H54 (cell line): ENCODE results near the gene RAPGEF2.

Experiments
- DNase-seq: peaks from one replicate; pipeline ENCODE4 v3.0.0; 2011; ENCODE audit warnings: low spot score, mixed read lengths; ENCODE audit not compliant: insufficient read length
- FAIRE-seq: peaks from 3 replicates; lab custom pipeline; 2011; peaks lifted over from hg19 to GRCh38; lab: Jason Lieb, UNC
- POLR2A ChIP-seq: IDR thresholded peaks from 2 replicates; pipeline ENCODE4 v1.6.1; 2011; ENCODE audit warnings: low read depth, mild to moderate bottlenecking, low read length

Gene RAPGEF2

DNA sequence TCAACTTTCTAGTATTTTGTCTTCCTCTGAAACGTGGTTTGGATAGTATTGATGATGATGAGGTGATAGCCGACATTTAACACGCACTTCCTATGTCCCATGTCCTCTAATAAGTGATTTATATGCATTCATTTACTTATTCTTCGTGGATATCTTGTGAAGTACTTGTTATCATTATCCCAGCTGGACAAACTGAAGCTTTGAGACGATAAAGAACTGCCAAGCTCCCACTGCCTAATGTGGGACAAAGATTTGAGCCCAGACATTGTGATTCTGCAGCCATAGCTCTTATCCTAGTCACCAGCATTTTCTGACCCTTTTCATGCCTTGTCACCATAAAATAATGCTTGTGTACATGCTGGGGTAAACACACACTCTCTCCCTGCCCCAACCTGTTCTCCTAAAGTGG, 92.5 kb downstream of the RAPGEF2 start:
- DNase-seq, result no peak
- FAIRE-seq, result no peak
- TF ChIP-seq POLR2A, result no peak

DNA sequence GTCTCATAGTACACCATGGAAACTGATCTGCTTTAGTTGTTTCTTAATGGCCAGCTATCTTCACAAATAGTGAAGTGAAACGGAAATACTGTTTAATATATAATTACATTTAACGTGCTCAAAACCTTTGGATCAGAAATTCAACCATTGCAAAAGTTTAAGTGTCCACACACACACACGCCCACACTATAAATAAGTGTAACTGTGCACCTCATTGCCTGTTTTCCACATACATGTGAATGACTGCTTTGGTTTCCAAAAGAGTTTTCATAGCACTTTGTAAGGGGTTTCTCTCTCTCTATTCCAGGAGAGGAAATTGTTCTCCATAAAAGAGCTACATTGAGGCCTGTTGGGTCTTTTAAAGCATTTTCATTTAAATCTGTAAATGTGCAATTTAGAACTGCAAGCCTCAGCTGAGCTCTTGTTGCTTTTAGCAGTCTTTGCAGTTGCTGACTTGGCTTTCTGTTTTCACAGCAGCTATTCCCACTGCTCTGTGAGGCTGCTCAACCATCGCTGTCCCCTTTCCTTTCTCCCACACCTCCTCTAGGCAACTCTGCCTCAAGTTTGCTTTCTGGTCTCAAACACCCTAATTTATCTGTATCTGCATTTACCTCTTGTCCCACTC, 94.5 kb downstream of the RAPGEF2 start:
- no peak for TF ChIP-seq POLR2A
- FAIRE-seq (no peak), DNase-seq (no peak)

DNA sequence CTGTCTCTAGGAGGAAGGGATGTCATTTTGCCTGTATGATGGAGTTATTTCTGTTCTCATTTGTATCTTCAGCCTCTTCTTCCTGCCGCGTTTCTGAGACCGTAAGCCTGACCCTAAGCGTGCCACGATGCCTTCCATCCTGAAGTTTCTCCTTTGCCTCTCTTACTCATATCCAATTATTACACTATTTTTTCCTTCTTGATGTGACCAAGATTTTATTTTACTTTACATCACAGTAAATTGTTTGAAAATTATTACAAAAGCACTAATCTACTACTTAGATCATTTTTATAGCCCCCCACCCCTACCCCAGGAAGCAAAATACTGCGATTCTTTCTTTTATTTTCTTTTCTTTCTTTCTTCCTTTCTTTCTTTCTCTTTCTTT, 95.0 kb downstream of the RAPGEF2 start:
- no peak for FAIRE-seq
- no peak for TF ChIP-seq POLR2A
- no peak for DNase-seq

GRCh38 chr4:159199826-159200225, 96.9 kb downstream of the RAPGEF2 start:
- no peak for TF ChIP-seq POLR2A
- DNase-seq (no peak), FAIRE-seq (no peak)

- FAIRE-seq (no peak), DNase-seq (no peak)
- no peak for TF ChIP-seq POLR2A
Measured at GRCh38 chr4:159201168-159201567, 98.3 kb downstream of the RAPGEF2 start.

DNA sequence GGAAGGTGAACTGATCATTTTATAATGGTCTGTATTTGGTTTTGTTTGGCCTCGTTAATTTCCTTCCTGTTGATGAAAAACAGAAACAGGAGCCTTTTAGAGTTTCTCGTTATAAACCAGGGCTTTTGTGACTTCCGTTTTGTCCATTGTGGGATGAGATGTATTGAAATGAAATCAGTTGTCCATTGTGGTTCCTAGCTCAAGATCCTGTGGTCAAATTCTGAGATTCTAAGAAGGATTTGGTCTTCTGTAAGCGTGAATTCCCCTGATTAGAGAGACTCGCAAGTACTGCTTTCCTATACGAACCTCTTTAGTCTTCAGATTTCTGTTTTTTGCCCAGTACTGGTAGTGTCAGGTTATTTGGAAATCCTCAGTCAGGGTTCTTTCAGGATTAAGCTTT, 101.7 kb downstream of the RAPGEF2 start:
- DNase-seq (no peak), FAIRE-seq (no peak)

DNA sequence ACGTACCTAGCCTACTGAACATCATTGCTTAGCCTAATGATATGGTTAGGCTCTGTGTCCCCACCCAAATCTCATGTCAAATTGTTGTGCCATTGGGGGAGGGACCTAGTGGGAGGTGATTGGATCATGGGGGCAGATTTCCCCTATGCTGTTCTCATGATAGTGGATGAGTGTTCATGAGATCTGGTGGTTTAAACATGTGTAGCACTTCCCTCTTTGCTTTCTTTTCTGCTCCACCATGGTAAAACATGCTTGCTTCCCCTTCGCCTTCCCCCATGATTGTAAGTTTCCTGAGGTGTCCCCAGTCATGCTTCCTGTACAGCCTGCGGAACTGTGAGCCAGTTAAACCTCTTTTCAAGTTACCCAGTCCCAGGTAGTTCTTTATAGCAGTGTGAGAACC, 102.6 kb downstream of the RAPGEF2 start:
- DNase-seq (no peak), FAIRE-seq (no peak)
- no peak for TF ChIP-seq POLR2A

More for the DNA sequence above, 101.7 kb downstream of the RAPGEF2 start:
- no peak for TF ChIP-seq POLR2A

DNA sequence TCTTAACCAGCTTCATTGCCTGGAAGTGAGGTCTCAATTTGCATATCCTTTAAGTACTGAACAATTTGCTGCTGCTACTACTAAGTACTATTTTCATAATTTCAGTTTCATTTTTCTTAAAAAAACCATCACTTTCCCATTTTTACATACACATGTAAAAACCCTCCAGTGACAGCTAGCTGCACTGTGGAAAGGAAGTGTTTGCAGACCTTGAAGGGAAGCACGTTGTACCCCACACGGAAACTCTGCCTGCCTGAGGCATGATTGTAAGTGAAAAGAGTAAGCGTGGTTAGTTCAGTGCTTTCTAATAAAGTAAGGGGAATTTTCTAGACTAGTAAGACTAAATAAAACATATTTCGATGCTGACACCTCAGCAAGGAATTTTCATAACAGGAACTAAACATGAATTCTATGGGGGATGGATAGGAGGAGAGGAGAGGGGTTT, 103.6 kb downstream of the RAPGEF2 start:
- DNase-seq, result no peak
- FAIRE-seq, result no peak
- no peak for TF ChIP-seq POLR2A

DNA sequence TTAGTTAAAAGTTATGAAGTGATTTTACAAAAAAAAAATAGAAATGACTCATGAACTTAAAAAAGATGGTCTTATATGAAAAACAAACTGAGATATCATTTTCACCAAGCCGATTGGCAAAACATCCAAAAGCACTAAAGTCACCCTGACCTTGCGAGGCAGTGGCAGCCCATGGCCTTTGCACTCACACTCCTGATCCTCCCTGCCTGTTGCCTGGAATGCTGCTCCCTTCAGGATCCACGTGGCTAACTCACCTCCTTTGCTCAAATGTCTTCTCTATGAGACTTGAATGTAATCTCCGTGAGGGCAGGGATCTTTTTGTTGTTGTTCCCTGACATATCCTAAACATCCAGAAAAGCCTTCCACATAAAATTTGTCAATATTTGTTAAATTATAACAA, 106.4 kb downstream of the RAPGEF2 start:
- TF ChIP-seq POLR2A, result no peak
- no peak for FAIRE-seq
- DNase-seq, result no peak

DNA sequence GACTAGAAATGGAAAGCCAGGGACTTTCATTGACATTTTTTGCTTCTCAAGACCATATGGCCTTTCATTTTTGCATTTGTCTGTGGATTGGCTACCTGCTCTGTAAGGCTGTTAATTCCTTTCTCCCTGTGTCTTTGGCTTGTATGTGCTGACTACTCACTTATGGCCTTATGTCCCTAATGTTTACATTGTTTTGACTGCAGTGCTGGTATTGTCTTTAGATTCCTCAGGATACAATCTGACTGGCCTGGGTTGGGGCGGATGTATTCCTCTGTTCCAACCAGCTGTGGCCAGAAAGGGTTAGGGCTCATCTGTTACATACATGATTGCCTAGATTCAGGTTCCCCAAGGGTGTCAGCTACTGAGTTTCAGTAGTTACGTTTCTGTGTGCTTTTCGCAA, 108.1 kb downstream of the RAPGEF2 start:
- no peak for FAIRE-seq
- no peak for TF ChIP-seq POLR2A
- no peak for DNase-seq

DNA sequence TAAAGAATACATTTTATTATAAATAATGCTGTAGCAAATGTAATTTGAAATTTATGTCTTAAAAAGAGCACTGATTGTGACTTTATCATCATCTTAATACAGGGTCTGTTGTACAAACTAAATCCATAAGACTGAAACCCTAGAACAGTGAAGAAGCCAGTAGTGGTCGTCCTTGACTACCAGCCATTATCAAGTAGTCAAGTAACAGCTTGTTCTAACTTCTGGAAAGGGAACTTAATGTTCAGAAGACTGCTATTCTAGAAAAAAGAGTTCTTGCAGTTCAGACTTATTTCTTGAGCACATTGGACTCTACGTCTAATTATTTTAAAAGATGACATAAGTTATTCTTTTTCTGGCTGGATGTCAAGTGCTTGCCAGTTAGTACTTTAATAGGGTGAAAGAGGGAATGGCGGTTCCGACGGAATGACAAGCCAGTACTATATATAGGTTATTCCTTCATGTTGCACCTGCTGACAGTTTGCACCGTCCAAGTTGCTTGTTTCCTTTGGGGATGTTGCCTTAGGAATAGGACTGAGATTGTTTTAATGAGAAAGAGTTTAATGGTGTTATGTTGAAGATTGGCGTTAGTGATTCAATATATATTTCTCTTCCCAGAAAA, 109.9 kb downstream of the RAPGEF2 start:
- no peak for TF ChIP-seq POLR2A
- DNase-seq (no peak), FAIRE-seq (no peak)

DNA sequence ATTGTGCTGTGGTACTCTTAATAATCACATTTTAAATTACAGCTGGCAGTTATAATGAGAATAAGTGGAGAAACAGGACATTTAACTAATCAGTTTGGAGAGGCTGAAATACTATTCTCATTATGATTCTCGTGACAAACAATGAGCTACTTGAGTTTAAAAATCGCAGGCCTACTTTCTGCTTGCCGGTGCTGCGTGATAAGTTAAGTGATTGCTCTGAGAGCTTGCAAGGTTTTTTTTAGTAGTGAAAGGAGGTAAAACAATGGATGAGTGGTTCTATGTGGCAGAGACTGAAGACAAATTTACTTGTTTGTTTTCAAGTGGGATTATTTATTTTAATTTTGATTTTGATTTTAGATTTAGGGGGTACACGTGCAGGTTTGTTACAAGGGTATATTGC, 114.0 kb downstream of the RAPGEF2 start:
- no peak for TF ChIP-seq POLR2A
- no peak for FAIRE-seq
- DNase-seq, result no peak

DNA sequence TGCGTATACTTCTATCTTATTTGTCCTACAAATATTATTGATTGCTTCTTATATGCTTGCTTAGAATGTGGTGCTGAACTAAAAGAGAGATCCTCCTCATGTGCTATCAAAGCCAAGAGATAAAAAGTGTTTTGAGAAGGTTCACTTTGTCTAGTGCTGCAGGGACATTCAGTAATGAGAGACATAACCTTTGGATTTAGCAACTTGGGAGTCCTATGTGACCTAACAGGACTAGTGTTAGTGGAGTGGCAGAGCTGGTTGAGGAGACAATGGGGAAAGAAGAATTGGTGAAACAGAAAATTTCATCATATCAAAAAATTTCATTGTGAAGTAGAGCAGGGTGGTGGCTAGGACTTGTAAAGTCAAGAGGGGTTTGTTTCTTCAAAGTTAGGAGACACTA, 117.0 kb downstream of the RAPGEF2 start:
- DNase-seq (no peak), FAIRE-seq (no peak)
- TF ChIP-seq POLR2A, result no peak

DNA sequence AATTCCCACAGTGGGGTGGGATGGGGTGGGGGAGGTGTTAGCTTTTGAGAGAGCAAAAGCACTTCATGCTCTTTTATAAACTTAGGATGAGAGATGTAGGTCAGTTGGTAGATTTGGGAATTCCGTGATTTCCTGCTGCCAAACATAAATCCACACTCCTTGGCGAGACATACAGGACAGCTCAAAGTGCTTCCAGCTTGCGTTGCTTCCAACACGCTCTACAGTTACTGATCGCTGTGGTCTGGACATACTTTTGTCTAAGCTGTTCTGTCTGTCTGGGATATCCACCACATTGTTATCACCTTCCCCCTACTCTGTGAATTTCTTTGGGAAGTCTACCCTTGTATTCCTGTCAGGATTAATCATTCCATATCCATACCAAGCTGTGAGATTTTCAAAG, 117.5 kb downstream of the RAPGEF2 start:
- TF ChIP-seq POLR2A, result no peak
- FAIRE-seq (no peak), DNase-seq (no peak)

DNA sequence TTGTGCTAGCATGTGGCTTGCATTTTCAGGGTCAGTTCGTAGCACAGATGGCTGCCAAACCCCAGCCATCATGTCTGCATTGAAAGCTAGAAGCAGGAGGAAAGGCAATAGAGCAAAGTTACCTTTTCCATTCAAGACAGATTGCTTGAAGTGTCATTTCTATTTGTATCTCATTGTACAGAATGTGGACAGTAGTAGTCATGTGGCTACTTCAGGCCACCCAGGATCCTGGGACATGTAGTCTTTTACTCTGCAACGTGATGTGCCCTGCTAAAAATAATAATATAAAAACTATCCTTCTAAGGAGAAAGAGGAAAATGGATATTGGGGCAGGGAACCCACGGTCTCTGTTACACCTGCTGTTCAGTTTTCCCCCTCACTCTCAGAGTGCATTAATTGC, 118.4 kb downstream of the RAPGEF2 start:
- no peak for DNase-seq
- FAIRE-seq, result no peak
- TF ChIP-seq POLR2A, result no peak
